Natural killer cell (primary cell): Measurements from ENCODE around the gene PRKCB. TPM values are rescaled to one million over a fixed set of nuclear protein-coding genes. Genes with fewer than 3 reads are reported as not detected.

ENCODE experiments used
- ATAC-seq, 3 donors: fragments of 150-1000 bp in 2 of 3; fragments of 200-7000 bp in 1 of 3; cut with Tn5 transposase; 1 replicate in 1 of 3; 2 replicates in 2 of 3; pipeline ENCODE4 v1.10.0; 2021; ENCODE audit warnings: mild to moderate bottlenecking in 2 of 3, moderate library complexity in 2 of 3
- DNase-seq, 2 donors: peaks; one replicate each; pipeline versions ENCODE4 v3.0.0 to v3.0.0-alpha.2; 2013 to 2021; ENCODE audit warnings: mixed read lengths in 1 of 2
- H3K27ac ChIP-seq: one replicate; pipeline ENCODE4 v1.5.1; 2013; ENCODE audit warnings: mild to moderate bottlenecking, low read length
- H3K27me3 ChIP-seq: one replicate; pipeline ENCODE4 v1.6.1; 2013; ENCODE audit warnings: low read length; ENCODE audit not compliant: control insufficient read depth, insufficient read depth
- H3K36me3 ChIP-seq: one replicate; pipeline ENCODE4 v1.6.1; 2013; ENCODE audit warnings: low read length; ENCODE audit not compliant: control insufficient read depth, insufficient read depth
- H3K4me1 ChIP-seq: one replicate; pipeline ENCODE4 v1.6.1; 2013; ENCODE audit warnings: low read length; ENCODE audit not compliant: control insufficient read depth, insufficient read depth
- H3K4me3 ChIP-seq: one replicate; pipeline ENCODE4 v1.5.1; 2013; ENCODE audit warnings: low read length
- H3K9me3 ChIP-seq: one replicate; pipeline ENCODE4 v1.6.1; 2013; ENCODE audit warnings: low read length; ENCODE audit not compliant: control insufficient read depth, insufficient read depth
- H3K27ac Mint-ChIP-seq, 2 donors: one replicate each; pipeline ENCODE4 v1.8.0; 2022; ENCODE audit warnings: mild to moderate bottlenecking in 2 of 2, mixed read lengths in 2 of 2, moderate library complexity in 1 of 2
- H3K27me3 Mint-ChIP-seq, 2 donors: one replicate each; pipeline ENCODE4 v1.8.0; 2022; ENCODE audit warnings: low read depth in 2 of 2, mixed read lengths in 2 of 2
- H3K36me3 Mint-ChIP-seq: one replicate; pipeline ENCODE4 v1.8.0; 2022; ENCODE audit warnings: mixed read lengths
- H3K4me1 Mint-ChIP-seq, 2 donors: one replicate each; pipeline ENCODE4 v1.8.0; 2022; ENCODE audit warnings: mixed read lengths in 2 of 2
- H3K4me3 Mint-ChIP-seq: one replicate; pipeline ENCODE4 v1.8.0; 2022; ENCODE audit warnings: mild to moderate bottlenecking, moderate library complexity, mixed read lengths
- H3K9me3 Mint-ChIP-seq, 2 donors: one replicate each; pipeline ENCODE4 v1.8.0; 2022; ENCODE audit warnings: mixed read lengths in 2 of 2
- CTCF ChIP-seq: fragments of 200-600 bp; IDR thresholded peaks from one replicate; pipeline ENCODE4 v1.8.0; 2022; ENCODE audit warnings: antibody characterized with exemption
- WGBS: methylation state at CpG from one replicate; pipeline ENCODE4 v1.1.7; 2013; ENCODE audit warnings: missing lambda C conversion rate; ENCODE audit not compliant: insufficient coverage; 5-methylcytosine and 5-hydroxymethylcytosine counted together
- intact Hi-C: fragments of 100-400 bp; cut with micrococcal nuclease; formaldehyde crosslinking; loops from one replicate; pipeline ENCODE4 v1.14.2; 2022
- total RNA-seq, 4 donors: library from RNA; stranded (reverse); fragments of 120-200 nt in 1 of 4; gene quantifications; one replicate each; pipeline versions ENCODE4 v1.2.3 to v1.2.4, GENCODE V29; 2013 to 2022

Gene PRKCB
- total RNA-seq, 3 donors from 2014 or later (not counting 1 experiment from before 2014, with no cell fraction given), result 182 to 222 (median 183) TPM

GRCh38 chr16:24170407-24170806 lies 334.6 kb downstream of the PRKCB start:
- H3K4me1 Mint-ChIP-seq, result peaks cover 0 to 10% of the 10 kb centered on the region in 2 donors
- H3K9me3 Mint-ChIP-seq, result no peaks in the 10 kb centered on the region
- no peak for TF ChIP-seq CTCF
- H3K4me3 Mint-ChIP-seq, result no peak overlapping the region
- WGBS, result 89% methylated on average over 5 of the region's 5 CpGs
- H3K27me3 Mint-ChIP-seq, result no peaks in the 10 kb centered on the region
- peak overlapping the region in 1 of 2 donors; percentile 13 for H3K27ac Mint-ChIP-seq
- no peak overlapping the region for H3K4me3 ChIP-seq
- peaks cover 43% of the 10 kb centered on the region for H3K36me3 ChIP-seq
- peaks cover 25% of the 10 kb centered on the region for H3K36me3 Mint-ChIP-seq
- H3K27ac ChIP-seq, result no peak overlapping the region
- no peaks in the 10 kb centered on the region for H3K27me3 ChIP-seq
- no peaks in the 10 kb centered on the region for H3K9me3 ChIP-seq
- no peaks in the 10 kb centered on the region for H3K4me1 ChIP-seq
- ATAC-seq (no peak), DNase-seq (no peak)
- intact Hi-C loops, result no loop called here

GRCh38 chr16:24174504-24174903 lies 338.7 kb downstream of the PRKCB start:
- no peak for TF ChIP-seq CTCF
- H3K9me3 Mint-ChIP-seq, result no peaks in the 10 kb centered on the region
- intact Hi-C loops, result no loop called here

GRCh38 chr16:24174957-24175356 lies 339.2 kb downstream of the PRKCB start:
- H3K27me3 Mint-ChIP-seq, result no peaks in the 10 kb centered on the region

More at GRCh38 chr16:24174504-24174903, 338.7 kb downstream of the PRKCB start:
- H3K27ac Mint-ChIP-seq, result no peak overlapping the region
- H3K9me3 ChIP-seq, result no peaks in the 10 kb centered on the region
- no peak overlapping the region for H3K4me3 ChIP-seq
- no peak for ATAC-seq
- no peak overlapping the region for H3K27ac ChIP-seq
- 97% methylated on average over 7 of the region's 7 CpGs for WGBS
- H3K36me3 Mint-ChIP-seq, result peaks cover 25% of the 10 kb centered on the region
- H3K36me3 ChIP-seq, result peaks cover 47% of the 10 kb centered on the region
- H3K4me3 Mint-ChIP-seq, result no peak overlapping the region
- no peaks in the 10 kb centered on the region for H3K4me1 ChIP-seq
- no peaks in the 10 kb centered on the region for H3K27me3 Mint-ChIP-seq
- H3K27me3 ChIP-seq, result no peaks in the 10 kb centered on the region
- H3K4me1 Mint-ChIP-seq, result peaks cover 0 to 4% of the 10 kb centered on the region in 2 donors
- no peak for DNase-seq

More at GRCh38 chr16:24174957-24175356, 339.2 kb downstream of the PRKCB start:
- peaks cover 0 to 4% of the 10 kb centered on the region in 2 donors for H3K4me1 Mint-ChIP-seq
- 92% methylated on average over 3 of the region's 3 CpGs for WGBS
- intact Hi-C loops, result no loop called here
- H3K27ac Mint-ChIP-seq, result peak overlapping the region in 1 of 2 donors; percentile 22
- TF ChIP-seq CTCF, result no peak
- no peaks in the 10 kb centered on the region for H3K4me1 ChIP-seq
- peaks cover 25% of the 10 kb centered on the region for H3K36me3 Mint-ChIP-seq
- no peak overlapping the region for H3K27ac ChIP-seq
- no peak overlapping the region for H3K4me3 Mint-ChIP-seq
- H3K9me3 Mint-ChIP-seq, result no peaks in the 10 kb centered on the region
- peaks cover 47% of the 10 kb centered on the region for H3K36me3 ChIP-seq
- no peaks in the 10 kb centered on the region for H3K27me3 ChIP-seq
- ATAC-seq (no peak), DNase-seq (no peak)
- H3K9me3 ChIP-seq, result no peaks in the 10 kb centered on the region
- H3K4me3 ChIP-seq, result no peak overlapping the region
